GM21447 (cell line): ENCODE measurements around the gene ALG14.
"Not testable (repeated sequence)": the region's sequence is repeated elsewhere in the genome, so short reads cannot be mapped to it uniquely, and the experiment has no call there.

Source experiments
- ATAC-seq: cut with Tn5 transposase; IDR thresholded peaks from one replicate; pipeline ENCODE4 v1.9.1; 2021; ENCODE audit not compliant: unreplicated experiment

The ALG14 gene

DNA sequence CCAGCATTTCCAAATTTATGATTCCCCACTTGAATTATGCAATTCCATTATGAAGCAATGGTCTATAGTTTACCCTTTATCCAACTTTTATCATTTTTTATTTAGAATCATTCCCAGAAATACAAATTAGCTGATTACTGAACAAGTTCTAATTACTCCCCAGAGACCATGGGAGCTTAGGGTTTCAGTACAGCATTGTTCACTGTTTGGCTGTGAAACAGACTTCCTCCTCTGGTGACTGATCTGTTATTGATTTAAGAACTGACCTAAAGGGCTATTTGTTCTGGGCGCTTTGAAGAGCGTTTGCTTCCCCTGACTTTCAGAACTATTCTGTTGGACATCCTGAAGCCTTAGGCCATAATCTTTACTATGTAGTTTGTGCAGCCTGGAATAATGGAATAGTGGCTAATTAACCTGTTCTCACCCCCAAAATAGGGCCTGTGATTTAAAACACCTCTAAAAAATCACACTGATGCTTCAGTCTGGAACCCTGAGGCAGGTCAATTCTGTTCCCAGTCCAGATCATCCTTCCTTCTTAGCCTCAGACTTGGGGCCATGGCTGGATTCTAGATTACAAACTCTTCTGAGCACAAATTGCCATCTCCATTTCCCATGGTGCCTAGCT lies 58.7 kb downstream of the ALG14 start:
- no peak for ATAC-seq

DNA sequence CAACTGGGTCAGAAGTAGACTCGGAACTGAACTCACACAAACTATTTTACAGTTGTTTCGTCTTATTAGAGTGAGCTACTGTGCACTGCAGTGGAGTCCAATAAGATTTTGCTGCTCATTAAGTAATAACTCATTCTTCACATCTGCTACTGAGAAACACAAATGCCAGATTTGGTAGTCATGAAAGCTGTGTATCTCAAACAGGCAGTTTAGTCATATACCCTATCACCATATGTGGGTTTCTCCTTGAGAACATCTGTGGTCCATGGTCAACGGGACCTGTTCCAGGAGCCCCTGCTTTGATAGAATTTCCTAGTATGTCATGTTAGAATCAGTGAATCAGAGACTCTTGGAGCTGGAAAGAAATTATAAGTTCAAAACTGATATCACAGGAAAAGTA lies 60.4 kb downstream of the ALG14 start:
- no peak for ATAC-seq

GRCh38 chr1:95010158-95010557 lies 62.6 kb downstream of the ALG14 start:
- ATAC-seq = no peak

DNA sequence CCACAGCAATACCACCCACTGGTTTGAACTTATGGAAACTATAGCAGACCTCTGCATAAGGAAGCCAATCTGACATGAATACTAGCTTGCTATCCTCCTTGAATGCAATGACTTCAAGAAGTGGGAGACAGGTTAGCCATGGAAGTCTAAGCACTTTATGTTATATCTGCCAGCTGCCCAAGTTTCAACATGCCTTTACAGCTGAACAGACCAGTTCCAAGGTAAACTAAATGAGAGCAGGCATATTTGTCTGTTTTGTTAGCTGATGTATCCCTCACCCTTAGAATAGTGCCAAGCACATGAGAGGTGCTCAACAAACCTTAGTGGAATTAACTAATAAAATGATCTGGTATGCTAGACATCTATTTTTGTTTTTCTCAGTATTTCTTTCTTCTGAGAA lies 65.1 kb downstream of the ALG14 start:
- no peak for ATAC-seq

GRCh38 chr1:95006681-95007080 lies 66.1 kb downstream of the ALG14 start:
- no peak for ATAC-seq

DNA sequence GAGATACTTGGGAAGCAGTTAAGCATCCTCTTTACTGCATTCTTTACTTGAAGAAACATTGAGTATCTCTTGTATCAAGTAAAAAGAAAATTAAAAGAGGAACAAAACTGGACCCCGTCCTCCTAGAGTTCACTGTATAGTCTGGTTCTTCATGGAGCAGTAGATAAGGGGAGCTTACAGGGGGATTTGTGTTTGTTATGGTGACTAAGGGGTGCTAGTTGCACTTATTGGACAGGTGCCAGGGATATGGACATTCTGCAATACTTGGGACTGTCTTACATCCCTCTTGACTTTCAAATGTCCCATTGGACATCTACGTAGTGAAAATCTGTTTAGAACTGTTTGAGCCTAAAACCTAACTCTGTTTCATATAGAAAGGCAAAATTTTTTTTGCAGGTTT lies 67.2 kb downstream of the ALG14 start:
- ATAC-seq = no peak

GRCh38 chr1:95004013-95004412 lies 68.7 kb downstream of the ALG14 start:
- ATAC-seq = no peak

GRCh38 chr1:95003433-95003738 lies 69.4 kb downstream of the ALG14 start:
- ATAC-seq = no peak

GRCh38 chr1:95002540-95003432 lies 70.0 kb downstream of the ALG14 start:
- no peak for ATAC-seq

GRCh38 chr1:95002164-95002539 lies 70.6 kb downstream of the ALG14 start:
- ATAC-seq = no peak

DNA sequence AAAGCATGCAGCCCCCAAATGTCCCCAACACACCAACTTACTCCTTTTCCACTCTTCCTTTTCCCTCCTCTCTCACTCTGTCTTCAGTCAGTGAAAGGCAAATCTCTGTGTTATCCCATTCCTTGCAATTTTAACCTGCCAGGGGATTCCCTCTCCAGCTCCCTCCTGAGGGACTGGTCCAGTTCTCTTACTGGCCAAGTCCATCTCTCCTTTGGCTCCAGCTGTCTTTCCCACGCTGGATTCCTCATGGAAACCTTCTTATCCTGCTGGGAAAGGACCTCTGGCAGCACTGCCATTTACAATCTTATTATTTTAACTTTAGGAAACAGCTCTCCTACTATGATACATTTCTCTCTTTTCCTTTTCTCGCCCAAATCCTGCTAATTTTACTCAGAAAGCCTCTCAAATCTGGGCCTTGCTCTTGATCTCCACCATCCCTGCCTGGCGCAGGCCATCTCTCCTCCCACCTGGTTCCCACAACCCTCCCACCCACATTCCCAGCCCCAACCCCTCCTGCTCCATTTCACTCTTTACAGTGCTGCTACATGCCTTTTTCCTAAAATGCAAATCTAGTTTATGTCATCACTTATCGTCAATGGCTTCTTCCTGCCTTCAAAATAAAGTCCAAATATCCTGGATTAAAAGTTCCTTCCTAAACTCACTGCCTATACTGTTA lies 73.2 kb downstream of the ALG14 start:
- ATAC-seq = no peak

- no peak for ATAC-seq
These were observed 74.0 kb downstream of the ALG14 start for GRCh38 chr1:94998748-94999147.

- no peak for ATAC-seq
These were observed 74.6 kb downstream of the ALG14 start for GRCh38 chr1:94998114-94998513.

- not testable (repeated sequence) for ATAC-seq
These were observed 77.2 kb downstream of the ALG14 start for GRCh38 chr1:94995536-94995935.

- no peak for ATAC-seq
These were observed 77.9 kb downstream of the ALG14 start for GRCh38 chr1:94994805-94995204.

DNA sequence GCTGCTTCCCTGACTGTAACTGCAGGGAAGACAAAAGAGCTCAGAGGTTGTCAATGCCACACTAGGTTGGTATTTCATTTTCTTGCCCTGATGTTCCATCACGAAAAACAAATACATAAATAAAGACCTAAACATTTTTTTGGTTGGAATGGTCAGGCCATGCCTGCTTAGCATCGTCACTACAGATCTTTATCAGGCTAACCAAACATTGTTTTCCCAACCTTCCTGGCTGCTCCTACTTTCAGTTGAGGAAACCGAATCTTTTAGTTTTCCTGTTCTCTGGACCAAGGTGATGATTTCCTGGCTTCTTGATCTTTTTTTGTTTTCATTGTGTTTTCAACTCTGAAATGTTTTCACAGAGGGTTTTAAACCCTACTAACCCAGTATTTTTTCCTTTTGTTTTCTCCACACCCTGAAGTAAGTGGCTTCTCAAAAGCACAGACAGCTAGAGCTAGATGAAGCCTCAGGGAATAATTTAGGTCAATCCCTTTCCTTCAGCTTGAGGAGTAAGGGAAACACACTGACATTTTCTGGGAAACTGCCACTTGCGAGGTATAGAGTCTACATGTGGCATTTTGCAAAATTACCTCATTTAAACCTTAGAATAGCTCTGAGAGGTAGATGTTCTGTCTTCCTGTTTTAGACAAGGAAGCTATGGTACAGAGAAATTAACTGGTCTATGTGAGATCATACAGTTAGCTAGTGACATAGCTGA lies 78.7 kb downstream of the ALG14 start:
- ATAC-seq = no peak

DNA sequence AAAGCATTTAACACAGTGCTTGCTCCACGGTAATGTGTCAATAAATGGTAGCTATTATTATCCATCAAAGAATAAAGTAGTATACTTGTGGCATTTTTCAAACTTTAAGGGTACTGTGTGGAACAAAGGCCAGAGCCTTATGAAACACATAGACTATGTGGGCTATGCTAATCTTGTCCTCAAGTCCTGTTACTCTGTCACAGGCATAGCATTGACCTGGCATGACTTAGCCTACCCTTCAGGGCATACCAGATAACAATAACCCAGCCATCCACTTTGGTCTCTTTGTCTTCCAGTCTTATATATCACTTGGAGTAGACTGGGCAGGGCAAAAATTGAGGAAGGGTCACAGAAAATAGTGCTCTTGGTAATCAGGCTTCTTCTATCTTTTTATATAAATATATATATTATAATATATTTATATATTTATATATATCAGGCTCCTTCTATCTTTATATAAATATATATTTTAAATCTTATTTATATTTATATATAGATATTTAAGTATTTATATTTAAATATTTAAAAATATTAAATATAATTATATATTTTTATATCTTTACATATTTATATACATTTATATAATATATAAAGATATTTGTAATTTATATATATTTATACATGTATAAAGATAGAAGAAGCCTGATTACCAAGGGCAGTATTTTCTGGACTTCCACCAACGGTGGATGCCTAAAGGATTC lies 79.7 kb downstream of the ALG14 start:
- no peak for ATAC-seq

- no peak for ATAC-seq
These were observed 80.6 kb downstream of the ALG14 start for GRCh38 chr1:94992161-94992560.

DNA sequence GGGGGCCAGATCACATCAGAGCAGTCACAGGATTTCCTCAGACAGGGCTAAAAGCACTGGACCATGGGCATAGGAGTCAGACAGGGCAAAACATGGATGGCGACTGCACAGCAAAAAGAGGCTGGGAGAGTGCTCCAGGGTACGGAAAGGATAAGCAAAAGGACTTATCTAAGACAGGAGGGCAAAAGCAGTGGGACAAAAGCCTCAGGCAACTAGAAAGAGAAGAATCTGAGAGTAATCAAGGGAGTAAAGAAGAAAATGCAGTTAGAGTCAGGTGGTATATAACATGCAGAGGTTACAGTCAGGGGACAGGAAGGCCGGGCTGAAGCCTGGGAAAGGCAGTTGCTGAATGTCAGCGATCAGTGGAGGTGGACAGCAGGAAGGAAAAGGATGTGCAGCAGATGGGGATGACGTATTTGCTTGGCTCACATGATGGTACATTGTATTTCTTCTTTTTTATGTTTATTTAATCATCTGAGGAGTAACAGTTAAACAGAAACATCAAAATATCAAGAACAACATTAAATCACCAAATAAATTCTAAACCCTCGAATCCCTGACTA lies 82.8 kb downstream of the ALG14 start:
- ATAC-seq = no peak

DNA sequence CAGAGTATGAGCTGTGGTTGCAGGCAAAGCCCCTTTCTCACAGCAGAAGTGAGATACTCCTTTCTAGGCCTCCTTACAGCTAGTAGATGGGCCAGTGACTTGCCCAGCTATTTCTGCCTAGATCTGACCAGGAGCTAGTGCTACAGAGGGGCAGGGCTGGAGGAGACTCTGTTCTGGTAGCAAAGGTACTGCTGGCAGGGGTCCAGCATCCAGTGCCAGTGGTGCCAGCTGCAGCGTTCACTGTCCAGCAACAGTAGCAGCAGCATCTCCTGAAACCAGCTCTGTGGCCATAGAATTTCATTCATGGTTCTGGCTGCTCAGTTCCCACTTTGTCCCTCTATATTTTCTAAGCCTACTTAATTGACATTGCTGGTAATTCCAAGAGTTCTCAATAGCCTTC lies 83.4 kb downstream of the ALG14 start:
- ATAC-seq = no peak

- no peak for ATAC-seq
These were observed 84.4 kb downstream of the ALG14 start for GRCh38 chr1:94988356-94988755.
